Suprapubic skin (tissue), 4 donors: ENCODE data around the gene PRKCE.

ENCODE experiments used
- CTCF ChIP-seq, 2 donors: fragments of 200-600 bp in 1 of 2; fragments of 450-650 bp in 1 of 2; sonication (generic) in 1 of 2; IDR thresholded peaks; one replicate each; pipeline ENCODE4 v1.5.1; 2016 to 2019; ENCODE audit warnings: antibody characterized with exemption in 2 of 2, mild to moderate bottlenecking in 1 of 2, moderate library complexity in 1 of 2
- POLR2A ChIP-seq, 2 donors: fragments of 450-650 bp; IDR thresholded peaks; one replicate each; pipeline ENCODE4 v1.6.1; 2017; ENCODE audit warnings: antibody characterized with exemption in 2 of 2, mild to moderate bottlenecking in 2 of 2, moderate library complexity in 2 of 2
- POLR2AphosphoS5 ChIP-seq, 3 donors: sonication (generic); formaldehyde crosslinking; IDR thresholded peaks; one replicate each; pipeline ENCODE4 v1.6.1; 2017; ENCODE audit warnings: antibody characterized with exemption in 3 of 3

GRCh38 chr2:45650851-45651414 lies 542 bp upstream of the PRKCE start:
- TF ChIP-seq POLR2A (IDR thresholded peaks at IDR 0.05) (peak; percentile 53 to 84), CTCF (IDR thresholded peaks at IDR 0.05) (peak in 1 of 2 donors; percentile 44), POLR2AphosphoS5 (IDR thresholded peaks at IDR 0.05) (peak in 2 of 3 donors; percentile 65 to 96)
